Measurements from ENCODE around the gene HNRNPDL. TPM values are rescaled to one million over a fixed set of nuclear protein-coding genes. Genes with fewer than 3 reads are reported as not detected.
"Not testable (repeated sequence)": the region's sequence is repeated elsewhere in the genome, so short reads cannot be mapped to it uniquely, and the experiment has no call there.

The HNRNPDL gene
- polyA plus RNA-seq, 1 donor from 2014 or later: 1,146 TPM

- Histone ChIP-seq H3K9me2 (ENCODE audit: insufficient read depth, low read length) (no peaks in the 10 kb centered on the region), H3K27ac (ENCODE audit: low read length) (no peak overlapping the region), H3K9me3 (ENCODE audit: low read length) (no peaks in the 10 kb centered on the region), H2AFZ (ENCODE audit: low read depth, low read length) (no peak overlapping the region), H3K27me3 (ENCODE audit: insufficient read depth, low read depth, low read length) (no peaks in the 10 kb centered on the region), H3K36me3 (ENCODE audit: insufficient read depth, low read length) (no peaks in the 10 kb centered on the region), H3K4me3 (ENCODE audit: low read length) (no peak overlapping the region), H3K9ac (ENCODE audit: low read length) (no peak overlapping the region), H4K20me1 (ENCODE audit: insufficient read depth) (no peaks in the 10 kb centered on the region), H3K79me2 (replicated peaks; ENCODE audit: insufficient read depth, low read length) (no peaks in the 10 kb centered on the region), H3F3A (ENCODE audit: insufficient read depth, low read length, poor library complexity, severe bottlenecking) (no peaks in the 10 kb centered on the region), H3K4me2 (ENCODE audit: low read length) (no peak overlapping the region)
- TF ChIP-seq, protein P1, sequence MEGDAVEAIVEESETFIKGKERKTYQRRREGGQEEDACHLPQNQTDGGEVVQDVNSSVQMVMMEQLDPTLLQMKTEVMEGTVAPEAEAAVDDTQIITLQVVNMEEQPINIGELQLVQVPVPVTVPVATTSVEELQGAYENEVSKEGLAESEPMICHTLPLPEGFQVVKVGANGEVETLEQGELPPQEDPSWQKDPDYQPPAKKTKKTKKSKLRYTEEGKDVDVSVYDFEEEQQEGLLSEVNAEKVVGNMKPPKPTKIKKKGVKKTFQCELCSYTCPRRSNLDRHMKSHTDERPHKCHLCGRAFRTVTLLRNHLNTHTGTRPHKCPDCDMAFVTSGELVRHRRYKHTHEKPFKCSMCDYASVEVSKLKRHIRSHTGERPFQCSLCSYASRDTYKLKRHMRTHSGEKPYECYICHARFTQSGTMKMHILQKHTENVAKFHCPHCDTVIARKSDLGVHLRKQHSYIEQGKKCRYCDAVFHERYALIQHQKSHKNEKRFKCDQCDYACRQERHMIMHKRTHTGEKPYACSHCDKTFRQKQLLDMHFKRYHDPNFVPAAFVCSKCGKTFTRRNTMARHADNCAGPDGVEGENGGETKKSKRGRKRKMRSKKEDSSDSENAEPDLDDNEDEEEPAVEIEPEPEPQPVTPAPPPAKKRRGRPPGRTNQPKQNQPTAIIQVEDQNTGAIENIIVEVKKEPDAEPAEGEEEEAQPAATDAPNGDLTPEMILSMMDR (IDR thresholded peaks at IDR 0.05; ENCODE audit: poor library complexity, severe bottlenecking): no peak
- TF ChIP-seq MXI1 (conservative IDR thresholded peaks at IDR 0.05; ENCODE audit: poor library complexity, severe bottlenecking): no peak
- no peak for TF ChIP-seq EZH2 (IDR thresholded peaks at IDR 0.05; ENCODE audit: borderline replicate concordance, insufficient read depth, low read length, poor library complexity, severe bottlenecking)
- TF ChIP-seq POLR2AphosphoS5 (IDR thresholded peaks at IDR 0.05): no peak
- TF ChIP-seq SMC3 (conservative IDR thresholded peaks at IDR 0.05; ENCODE audit: poor library complexity): no peak
- TF ChIP-seq REST (IDR thresholded peaks at IDR 0.05; ENCODE audit: borderline replicate concordance): no peak
- no peak for TF ChIP-seq EP300 (conservative IDR thresholded peaks at IDR 0.05; ENCODE audit: poor library complexity, severe bottlenecking)
- no peak for TF ChIP-seq TAF1 (IDR thresholded peaks at IDR 0.05; ENCODE audit: low read depth)
- TF ChIP-seq RAD21 (conservative IDR thresholded peaks at IDR 0.05): no peak
These were observed 41.9 kb downstream of the HNRNPDL start for GRCh38 chr4:82388405-82388804.

DNA sequence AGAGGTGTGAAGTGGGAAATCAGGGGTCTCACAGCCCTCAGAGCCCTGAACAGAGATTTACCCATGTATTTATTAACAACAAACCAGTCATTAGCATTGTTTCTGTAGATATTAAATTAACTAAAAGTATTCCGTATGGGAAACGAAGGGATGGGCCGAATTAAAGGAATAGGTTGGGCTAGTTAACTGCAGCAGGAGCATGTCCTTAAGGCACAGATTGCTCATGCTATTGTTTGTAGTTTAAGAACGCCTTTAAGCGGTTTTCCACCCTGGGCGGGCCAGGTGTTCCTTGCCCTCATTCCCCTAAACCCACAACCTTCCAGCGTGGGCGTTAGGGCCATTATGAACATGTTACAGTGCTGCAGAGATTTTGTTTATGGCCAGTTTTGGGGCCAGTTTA is 44.0 kb downstream of the HNRNPDL start:
- not testable (repeated sequence) for H3K9ac ChIP-seq (ENCODE audit: low read length); H3K27me3 ChIP-seq (ENCODE audit: insufficient read depth, low read depth, low read length); H2AFZ ChIP-seq (ENCODE audit: low read depth, low read length); H3K9me2 ChIP-seq (ENCODE audit: insufficient read depth, low read length); H3K36me3 ChIP-seq (ENCODE audit: insufficient read depth, low read length); H4K20me1 ChIP-seq (ENCODE audit: insufficient read depth); H3K79me2 ChIP-seq (replicated peaks; ENCODE audit: insufficient read depth, low read length); H3K27ac ChIP-seq (ENCODE audit: low read length); H3F3A ChIP-seq (ENCODE audit: insufficient read depth, low read length, poor library complexity, severe bottlenecking); H3K9me3 ChIP-seq (ENCODE audit: low read length); H3K4me2 ChIP-seq (ENCODE audit: low read length); H3K4me3 ChIP-seq (ENCODE audit: low read length)

DNA sequence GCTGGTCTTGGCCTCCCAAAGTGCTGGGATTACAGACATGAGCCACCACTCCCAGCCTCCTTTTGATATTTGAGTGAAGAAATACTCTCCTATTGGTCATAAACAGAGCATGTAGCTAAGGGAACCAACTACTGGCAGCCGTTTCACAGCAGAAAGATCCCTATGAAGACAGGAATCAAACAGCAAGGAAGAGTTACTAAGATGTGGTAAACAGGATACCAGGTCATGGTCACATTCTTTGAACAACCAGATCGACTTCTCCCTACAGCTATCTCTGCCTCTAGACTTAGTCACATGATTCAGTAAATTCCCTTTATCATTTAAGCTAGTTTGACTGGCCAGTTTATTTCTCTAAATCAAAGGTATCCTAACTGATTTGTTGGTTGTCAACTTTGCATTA is 47.5 kb downstream of the HNRNPDL start:
- Histone ChIP-seq H3F3A (ENCODE audit: insufficient read depth, low read length, poor library complexity, severe bottlenecking) (no peaks in the 10 kb centered on the region), H3K79me2 (replicated peaks; ENCODE audit: insufficient read depth, low read length) (peaks cover 5% of the 10 kb centered on the region), H3K27ac (ENCODE audit: low read length) (no peak overlapping the region), H2AFZ (ENCODE audit: low read depth, low read length) (no peak overlapping the region), H3K9me3 (ENCODE audit: low read length) (no peaks in the 10 kb centered on the region), H3K9ac (ENCODE audit: low read length) (no peak overlapping the region), H3K4me3 (ENCODE audit: low read length) (no peak overlapping the region), H3K36me3 (ENCODE audit: insufficient read depth, low read length) (no peaks in the 10 kb centered on the region), H3K4me2 (ENCODE audit: low read length) (no peak overlapping the region), H4K20me1 (ENCODE audit: insufficient read depth) (no peaks in the 10 kb centered on the region), H3K27me3 (ENCODE audit: insufficient read depth, low read depth, low read length) (no peaks in the 10 kb centered on the region), H3K9me2 (ENCODE audit: insufficient read depth, low read length) (no peaks in the 10 kb centered on the region)
- no peak for TF ChIP-seq EZH2 (IDR thresholded peaks at IDR 0.05; ENCODE audit: borderline replicate concordance, insufficient read depth, low read length, poor library complexity, severe bottlenecking)
- no peak for TF ChIP-seq SMC3 (conservative IDR thresholded peaks at IDR 0.05; ENCODE audit: poor library complexity)
- no peak for TF ChIP-seq EP300 (conservative IDR thresholded peaks at IDR 0.05; ENCODE audit: poor library complexity, severe bottlenecking)
- TF ChIP-seq, protein P1 (IDR thresholded peaks at IDR 0.05; ENCODE audit: poor library complexity, severe bottlenecking): no peak
- no peak for TF ChIP-seq MXI1 (conservative IDR thresholded peaks at IDR 0.05; ENCODE audit: poor library complexity, severe bottlenecking)
- no peak for TF ChIP-seq RAD21 (conservative IDR thresholded peaks at IDR 0.05)
- no peak for TF ChIP-seq POLR2AphosphoS5 (IDR thresholded peaks at IDR 0.05)
- no peak for TF ChIP-seq TAF1 (IDR thresholded peaks at IDR 0.05; ENCODE audit: low read depth)
- TF ChIP-seq REST (IDR thresholded peaks at IDR 0.05; ENCODE audit: borderline replicate concordance): no peak

All from neural cell (in vitro differentiated cells).